Activated T-cell treated with anti-CD3 and anti-CD28 coated beads for 1 hour (primary cell): ENCODE measurements around the gene LTK.
A peak's percentile ranks its signal among the peaks of the same experiment; 100 is the strongest.

Experiments
- DNase-seq: peaks from one replicate; pipeline ENCODE4 v3.0.0-alpha.2; 2020; ENCODE audit warnings: low read depth

The LTK gene

GRCh38 chr15:41513506-41514227 lies at the start of gene LTK:
Gene LTK, minus strand, starts transcription at chr15:41513827. Its CDS starts 118 bp downstream, at chr15:41513709.
- no peak for DNase-seq

- no peak for DNase-seq
Measured at GRCh38 chr15:41562784-41563198, 49.2 kb upstream of the LTK start.

GRCh38 chr15:41562244-41562643 lies 48.6 kb upstream of the LTK start:
- no peak for DNase-seq

- no peak for DNase-seq
Measured at GRCh38 chr15:41561777-41562145, 48.1 kb upstream of the LTK start.

GRCh38 chr15:41561104-41561776 lies 47.6 kb upstream of the LTK start:
- DNase-seq, result no peak

GRCh38 chr15:41560572-41560874 lies 46.9 kb upstream of the LTK start:
- DNase-seq, result no peak

- no peak for DNase-seq
Measured at GRCh38 chr15:41559239-41559782, 45.7 kb upstream of the LTK start.

GRCh38 chr15:41558400-41559238 lies 45.0 kb upstream of the LTK start, which contains the start of gene TYRO3:
Gene TYRO3, plus strand, starts transcription at chr15:41559212. Its CDS starts 46 bp downstream, at chr15:41559258.
- peak; percentile 62 for DNase-seq

- DNase-seq, result peak; percentile 59
Measured at GRCh38 chr15:41557673-41558399, 44.2 kb upstream of the LTK start.

GRCh38 chr15:41556677-41557076 lies 43.0 kb upstream of the LTK start:
- no peak for DNase-seq

GRCh38 chr15:41554915-41555314 lies 41.3 kb upstream of the LTK start:
- no peak for DNase-seq

GRCh38 chr15:41554343-41554742 lies 40.7 kb upstream of the LTK start:
- DNase-seq, result no peak

GRCh38 chr15:41553731-41554130 lies 40.1 kb upstream of the LTK start:
- no peak for DNase-seq

- DNase-seq, result no peak
Measured at GRCh38 chr15:41550066-41550775, 36.6 kb upstream of the LTK start.

GRCh38 chr15:41546851-41547786 lies 33.5 kb upstream of the LTK start:
- no peak for DNase-seq

- DNase-seq, result no peak
Measured at GRCh38 chr15:41545218-41545617, 31.6 kb upstream of the LTK start.

GRCh38 chr15:41544650-41545015 lies 31.0 kb upstream of the LTK start:
- DNase-seq, result no peak

- DNase-seq, result no peak
Measured at GRCh38 chr15:41543521-41543870, 29.9 kb upstream of the LTK start.

- DNase-seq, result no peak
Measured at GRCh38 chr15:41536866-41537265, 23.2 kb upstream of the LTK start.

GRCh38 chr15:41535544-41535943 lies 21.9 kb upstream of the LTK start:
- no peak for DNase-seq
